Muscle layer of duodenum (tissue), 2 donors: ENCODE results near the gene EHD3.
"Not testable (repeated sequence)": the region's sequence is repeated elsewhere in the genome, so short reads cannot be mapped to it uniquely, and the experiment has no call there.

Source experiments
- H3K27ac ChIP-seq: one replicate; pipeline ENCODE4 v1.7.0; 2013; ENCODE audit warnings: mild to moderate bottlenecking, low read length
- H3K27me3 ChIP-seq: one replicate; pipeline ENCODE4 v1.7.0; 2013; ENCODE audit warnings: low read depth, mild to moderate bottlenecking, control low read depth, low read length
- H3K36me3 ChIP-seq, 2 donors: one replicate each; pipeline ENCODE4 v1.7.0; 2013; ENCODE audit warnings: low read length in 2 of 2, control low read depth in 1 of 2, mild to moderate bottlenecking in 1 of 2; ENCODE audit not compliant: insufficient read depth in 2 of 2, control insufficient read depth in 1 of 2
- H3K4me1 ChIP-seq, 2 donors: one replicate each; pipeline ENCODE4 v1.7.0; 2013; ENCODE audit warnings: low read length in 2 of 2, mild to moderate bottlenecking in 2 of 2, control low read depth in 1 of 2, moderate library complexity in 1 of 2; ENCODE audit not compliant: insufficient read depth in 2 of 2, control insufficient read depth in 1 of 2
- H3K4me3 ChIP-seq, 2 donors: one replicate each; pipeline ENCODE4 v1.7.0; 2013; ENCODE audit warnings: low read length in 2 of 2, low read depth in 1 of 2, mild to moderate bottlenecking in 1 of 2
- H3K9me3 ChIP-seq, 2 donors: one replicate each; pipeline ENCODE4 v1.7.0; 2013; ENCODE audit warnings: low read length in 2 of 2, control low read depth in 1 of 2, mild to moderate bottlenecking in 1 of 2; ENCODE audit not compliant: control insufficient read depth in 1 of 2
- donor health status: healthy.

EHD3 gene

DNA sequence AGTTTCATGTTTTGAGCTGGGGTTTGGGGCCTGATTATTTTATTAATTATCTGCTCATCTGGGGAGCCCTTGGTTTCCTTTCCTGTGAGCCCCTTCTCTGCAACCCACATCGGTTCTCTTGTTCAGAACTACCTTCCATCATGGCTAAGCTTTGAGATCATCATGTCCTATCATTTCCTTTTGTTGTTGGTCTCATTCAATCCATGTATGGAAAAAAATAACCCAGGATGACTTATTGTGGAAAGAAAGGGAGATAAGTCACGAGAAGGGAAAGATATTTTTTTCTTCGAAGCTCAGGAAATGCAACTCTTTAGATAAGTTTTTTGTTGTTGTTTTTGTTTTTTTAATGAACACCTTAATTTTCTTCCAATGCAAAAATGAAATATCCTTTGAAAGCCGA lies 43.7 kb downstream of the EHD3 start:
- H3K27me3 ChIP-seq = no peaks in the 10 kb centered on the region
- no peaks in the 10 kb centered on the region for H3K4me1 ChIP-seq
- no peaks in the 10 kb centered on the region for H3K36me3 ChIP-seq
- no peak overlapping the region for H3K4me3 ChIP-seq
- H3K9me3 ChIP-seq = no peaks in the 10 kb centered on the region
- no peak overlapping the region for H3K27ac ChIP-seq

DNA sequence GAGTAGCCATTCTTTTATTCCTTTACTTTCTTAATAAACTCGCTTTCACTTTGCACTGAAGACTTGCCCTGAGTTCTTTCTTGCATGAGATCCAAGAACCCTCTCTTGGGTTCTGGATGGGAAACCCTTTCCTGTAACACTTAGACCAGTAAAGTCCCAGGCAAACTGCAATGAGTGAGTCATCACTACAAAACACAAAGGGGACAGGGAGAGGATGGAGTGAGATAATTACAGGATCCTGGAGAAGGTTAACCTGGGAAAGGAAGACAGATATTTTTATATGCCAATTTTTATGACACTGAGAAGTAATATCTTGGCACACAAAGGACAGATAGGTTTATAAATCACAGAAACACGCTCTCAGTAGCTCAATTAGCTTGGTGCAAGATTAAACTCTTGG lies 48.7 kb downstream of the EHD3 start:
- Histone ChIP-seq H3K36me3 (no peaks in the 10 kb centered on the region), H3K9me3 (no peaks in the 10 kb centered on the region), H3K27me3 (no peaks in the 10 kb centered on the region), H3K4me1 (no peaks in the 10 kb centered on the region), H3K4me3 (no peak overlapping the region), H3K27ac (no peak overlapping the region)

DNA sequence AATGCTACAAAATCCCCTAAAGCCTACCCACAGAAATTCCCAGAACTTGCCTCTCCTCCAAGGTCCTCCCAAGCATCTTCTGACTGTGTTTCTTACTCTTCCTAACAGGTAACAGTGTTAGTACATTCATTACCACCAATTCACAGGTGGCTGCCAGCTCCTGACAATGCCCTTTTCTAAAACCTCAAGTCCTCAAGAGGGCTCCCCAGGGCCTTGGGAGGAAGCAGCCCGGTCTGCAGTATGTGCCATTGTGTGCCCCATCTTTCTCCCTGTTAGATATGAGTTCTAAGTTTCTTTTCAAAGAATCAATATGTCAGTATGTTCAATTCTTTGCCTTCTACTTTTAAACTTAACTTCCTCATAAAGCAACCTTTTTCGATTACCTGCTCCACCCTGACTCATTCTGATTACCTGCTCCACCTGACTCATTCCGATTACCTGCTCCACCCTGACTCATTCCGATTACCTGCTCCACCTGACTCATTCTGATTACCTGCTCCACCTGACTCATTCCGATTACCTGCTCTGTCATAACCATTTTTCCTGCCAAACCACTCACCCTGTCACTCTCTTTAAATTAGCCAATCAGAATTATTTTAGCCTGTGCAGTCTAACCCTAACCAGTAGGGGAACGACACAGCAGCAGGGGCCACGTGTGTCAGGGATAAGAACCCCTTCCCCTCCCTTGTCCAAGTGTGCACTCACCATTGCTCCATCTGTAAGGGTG lies 49.4 kb downstream of the EHD3 start:
- not testable (repeated sequence) for H3K27me3 ChIP-seq, H3K4me3 ChIP-seq, H3K27ac ChIP-seq, H3K9me3 ChIP-seq, H3K36me3 ChIP-seq, H3K4me1 ChIP-seq

DNA sequence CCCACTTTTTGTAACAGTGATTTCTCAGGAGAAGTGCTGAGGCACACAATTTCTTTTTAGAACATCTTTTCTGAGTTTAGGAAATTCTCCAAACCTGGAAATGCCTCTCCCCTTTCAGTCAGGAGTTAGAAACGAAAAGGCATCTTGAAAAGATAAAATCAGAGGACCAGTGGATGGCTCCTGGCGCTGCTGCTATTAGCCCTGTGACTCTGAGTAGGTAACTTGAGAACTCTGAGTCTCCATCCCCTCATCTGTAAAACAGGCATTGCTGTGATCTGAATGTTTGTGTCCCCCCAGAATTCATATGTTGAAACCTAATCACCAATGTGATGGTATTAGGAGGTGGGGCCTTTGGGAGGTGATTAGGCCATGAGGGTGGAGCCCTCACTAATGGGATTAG lies 50.2 kb downstream of the EHD3 start:
- no peaks in the 10 kb centered on the region for H3K36me3 ChIP-seq
- no peaks in the 10 kb centered on the region for H3K9me3 ChIP-seq
- H3K4me3 ChIP-seq = no peak overlapping the region
- H3K27me3 ChIP-seq = no peaks in the 10 kb centered on the region
- no peak overlapping the region for H3K27ac ChIP-seq
- no peaks in the 10 kb centered on the region for H3K4me1 ChIP-seq

DNA sequence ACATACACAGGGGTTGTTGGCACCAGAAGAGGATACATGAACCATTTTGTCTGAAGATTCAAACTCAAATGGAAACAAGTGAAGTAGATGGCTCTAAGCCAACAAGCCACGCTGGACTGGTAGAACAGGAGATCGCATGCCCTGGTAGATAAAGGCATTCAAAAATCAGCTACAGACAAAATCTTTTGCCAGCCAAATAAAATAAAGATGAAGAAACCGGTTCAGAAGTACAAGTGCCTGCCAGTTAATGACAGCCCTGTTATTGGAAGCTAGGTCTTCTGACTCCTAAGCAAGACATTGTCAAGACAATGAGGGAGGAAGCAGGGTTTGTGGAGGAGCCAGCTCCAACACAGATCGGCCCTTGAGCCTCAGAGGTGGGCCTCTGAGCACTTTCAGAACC lies 52.3 kb downstream of the EHD3 start:
- no peaks in the 10 kb centered on the region for H3K27me3 ChIP-seq
- H3K27ac ChIP-seq = no peak overlapping the region
- no peak overlapping the region for H3K4me3 ChIP-seq
- no peaks in the 10 kb centered on the region for H3K36me3 ChIP-seq
- no peaks in the 10 kb centered on the region for H3K4me1 ChIP-seq
- no peaks in the 10 kb centered on the region for H3K9me3 ChIP-seq

DNA sequence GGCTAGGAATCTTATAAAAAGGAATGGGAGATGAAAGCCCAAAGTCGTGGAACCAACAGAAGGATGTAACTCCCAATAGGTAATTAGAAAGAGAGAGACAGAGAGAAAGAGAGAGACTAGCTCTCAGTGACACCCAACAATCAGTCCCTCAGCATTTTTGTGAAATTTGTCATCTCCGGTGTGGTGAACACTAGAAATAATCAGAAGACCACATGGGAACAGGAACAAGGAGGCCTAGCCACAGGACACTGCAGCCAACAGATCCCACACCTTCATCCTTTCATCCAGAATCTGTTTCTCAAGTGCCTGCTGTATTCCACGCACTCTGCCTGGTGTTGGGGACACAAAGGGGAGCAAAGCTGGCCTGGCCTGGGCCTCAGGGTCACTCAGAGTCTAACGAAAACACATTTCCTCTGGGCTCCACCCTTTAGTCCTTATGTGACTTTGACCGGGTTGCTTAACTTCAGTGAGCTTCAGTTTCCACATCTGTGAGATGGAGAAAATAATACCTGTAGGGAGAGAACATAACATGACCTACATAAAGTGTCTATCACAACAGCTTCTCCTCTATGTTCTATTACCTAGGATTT lies 53.1 kb downstream of the EHD3 start:
- no peaks in the 10 kb centered on the region for H3K4me1 ChIP-seq
- H3K9me3 ChIP-seq = no peaks in the 10 kb centered on the region
- no peak overlapping the region for H3K4me3 ChIP-seq
- no peak overlapping the region for H3K27ac ChIP-seq
- H3K36me3 ChIP-seq = no peaks in the 10 kb centered on the region
- no peaks in the 10 kb centered on the region for H3K27me3 ChIP-seq

DNA sequence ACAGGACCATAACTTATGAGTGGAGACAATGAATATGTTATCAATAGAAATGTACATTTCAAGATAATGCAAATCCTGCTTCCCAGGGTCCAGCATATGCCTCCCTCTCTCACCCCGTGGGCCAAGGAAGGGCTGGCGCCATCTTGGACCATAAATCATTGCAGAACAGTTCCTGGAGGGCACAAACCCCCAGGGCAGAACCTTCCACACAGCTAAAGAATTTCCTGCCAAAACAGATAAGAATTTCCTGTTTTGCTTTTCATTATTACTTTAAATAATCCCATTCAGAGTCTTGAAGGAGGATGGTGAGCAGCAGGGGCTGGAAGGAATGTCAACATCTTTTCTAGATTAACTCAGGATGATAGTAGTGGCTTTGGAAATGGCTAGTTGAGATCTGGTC lies 53.7 kb downstream of the EHD3 start:
- Histone ChIP-seq H3K9me3 (no peaks in the 10 kb centered on the region), H3K27me3 (no peaks in the 10 kb centered on the region), H3K4me3 (no peak overlapping the region), H3K4me1 (no peaks in the 10 kb centered on the region), H3K36me3 (no peaks in the 10 kb centered on the region), H3K27ac (no peak overlapping the region)

DNA sequence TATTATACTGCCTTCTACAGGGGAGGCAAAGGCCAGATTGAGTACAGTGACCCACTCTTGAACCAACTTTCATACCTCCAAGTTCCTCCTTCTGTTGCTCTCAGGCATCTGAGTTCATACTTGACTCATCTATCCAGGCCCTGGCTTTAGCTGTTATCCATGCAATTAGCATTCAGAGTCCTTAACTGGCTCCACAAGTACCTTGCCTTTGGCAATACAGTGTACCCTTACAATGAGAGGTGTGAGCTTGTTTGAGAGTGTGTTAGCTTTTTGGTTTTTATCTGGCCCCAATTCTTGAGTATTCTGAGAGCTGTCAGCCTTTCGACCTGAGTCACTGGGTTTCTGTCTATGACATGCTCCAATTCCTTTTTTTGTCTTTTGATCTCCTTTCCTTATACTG lies 60.2 kb downstream of the EHD3 start:
- Histone ChIP-seq H3K27ac (no peak overlapping the region), H3K4me1 (peaks cover 0 to 15% of the 10 kb centered on the region in 2 donors), H3K27me3 (no peaks in the 10 kb centered on the region), H3K36me3 (no peaks in the 10 kb centered on the region), H3K9me3 (no peaks in the 10 kb centered on the region), H3K4me3 (no peak overlapping the region)

DNA sequence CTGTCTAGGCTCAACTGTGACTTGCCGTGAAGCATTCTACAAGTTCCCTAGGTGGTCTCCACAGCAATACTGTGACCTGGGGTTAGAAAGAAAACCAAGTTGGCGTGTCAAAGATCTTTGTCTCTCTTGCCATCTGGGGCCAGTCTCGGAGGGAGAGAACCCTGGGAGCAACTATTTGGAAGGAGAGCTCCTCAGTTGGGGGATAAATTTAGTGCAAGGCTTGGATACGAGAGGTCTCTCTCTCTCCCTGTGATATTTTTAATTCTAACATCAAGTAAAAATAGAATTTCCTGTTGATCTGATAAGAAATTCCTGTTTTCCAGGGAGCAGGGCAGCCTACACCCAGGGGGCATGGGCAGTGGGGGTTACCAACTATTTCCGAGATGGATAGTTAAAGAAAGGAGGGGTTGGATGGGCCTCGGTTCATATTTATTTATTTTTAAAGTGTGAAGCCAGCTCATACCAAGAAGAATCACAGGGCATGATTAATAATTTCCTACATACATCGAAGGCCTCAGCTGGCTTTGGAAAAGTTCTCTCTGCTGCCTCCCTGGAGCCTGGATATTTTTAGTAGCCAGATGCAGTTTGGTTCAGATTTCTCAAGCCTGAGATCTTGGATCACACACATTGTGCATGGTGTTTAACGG lies 62.8 kb downstream of the EHD3 start:
- Histone ChIP-seq H3K27ac (no peak overlapping the region), H3K4me3 (no peak overlapping the region), H3K4me1 (peaks cover 0 to 15% of the 10 kb centered on the region in 2 donors), H3K27me3 (no peaks in the 10 kb centered on the region), H3K36me3 (no peaks in the 10 kb centered on the region), H3K9me3 (no peaks in the 10 kb centered on the region)

DNA sequence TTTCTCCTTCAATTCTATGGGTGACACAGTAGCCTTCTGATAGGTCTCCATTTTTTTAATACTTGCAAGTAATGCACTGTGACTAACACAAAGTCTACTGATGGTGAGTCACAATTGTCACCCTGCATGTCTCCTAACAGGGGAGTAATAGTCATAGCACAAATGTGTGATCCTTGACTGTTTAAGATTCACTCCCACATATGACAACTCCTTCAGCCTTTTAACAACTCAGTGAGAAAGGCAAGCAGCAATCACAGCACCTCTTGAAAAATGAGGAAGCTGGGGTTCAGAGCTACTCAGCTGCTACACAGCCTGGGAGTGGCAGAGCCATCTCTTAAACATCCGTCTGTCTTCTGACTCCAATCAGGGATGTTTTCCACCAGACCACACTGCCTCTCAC lies 63.8 kb downstream of the EHD3 start:
- no peak overlapping the region for H3K4me3 ChIP-seq
- no peaks in the 10 kb centered on the region for H3K9me3 ChIP-seq
- no peaks in the 10 kb centered on the region for H3K27me3 ChIP-seq
- H3K27ac ChIP-seq = no peak overlapping the region
- peaks cover 0 to 15% of the 10 kb centered on the region in 2 donors for H3K4me1 ChIP-seq
- H3K36me3 ChIP-seq = no peaks in the 10 kb centered on the region

DNA sequence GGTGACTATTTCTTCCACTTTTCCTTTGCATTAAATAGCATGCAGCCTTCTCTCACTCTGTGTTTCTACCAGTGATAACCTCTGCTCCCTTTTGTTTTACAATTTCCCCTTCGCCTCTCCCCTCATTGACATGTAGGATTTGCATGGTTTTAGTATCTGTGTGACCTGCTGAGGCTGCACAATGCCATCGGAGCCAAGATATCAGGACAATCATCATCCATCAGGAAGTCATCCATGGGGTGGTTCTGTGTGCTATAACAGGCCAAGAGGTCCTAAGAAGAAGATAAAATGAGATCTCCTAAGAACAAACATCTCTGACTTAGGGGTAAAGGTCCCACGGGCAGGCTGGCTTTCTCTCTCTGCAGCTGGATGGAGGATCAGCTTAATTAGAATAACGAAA lies 65.6 kb downstream of the EHD3 start:
- peaks cover 0 to 22% of the 10 kb centered on the region in 2 donors for H3K4me1 ChIP-seq
- no peaks in the 10 kb centered on the region for H3K36me3 ChIP-seq

More for the DNA sequence above, 65.6 kb downstream of the EHD3 start:
- no peaks in the 10 kb centered on the region for H3K9me3 ChIP-seq
- no peak overlapping the region for H3K4me3 ChIP-seq
- no peaks in the 10 kb centered on the region for H3K27me3 ChIP-seq
- H3K27ac ChIP-seq = no peak overlapping the region
